Naive thymus-derived CD4-positive, alpha-beta T cell (primary cell): Measurements from ENCODE around the gene IL31. TPM values are rescaled to one million over a fixed set of nuclear protein-coding genes. Genes with fewer than 3 reads are reported as not detected.

Source experiments
- ATAC-seq: fragments of 150-1000 bp; cut with Tn5 transposase; 2 replicates; pipeline ENCODE4 v1.10.0; 2021; ENCODE audit warnings: mild to moderate bottlenecking, moderate library complexity
- CTCF ChIA-PET: fragments of 350-600 bp; sonication (Branson Sonifier 250); formaldehyde crosslinking; loops from one replicate; lab custom pipeline; 2021; ENCODE audit warnings: antibody characterized with exemption; lab: Charles Lee
- POLR2A ChIA-PET: fragments of 350-600 bp; sonication (Branson Sonifier 250); formaldehyde crosslinking; loops from one replicate; lab custom pipeline; 2021; ENCODE audit warnings: antibody characterized with exemption, inconsistent platforms; lab: Charles Lee
- DNase-seq, 9 donors: peaks; one replicate each; pipeline versions ENCODE4 v3.0.0 to v3.0.0-alpha.2; 2020 to 2022; ENCODE audit warnings: mixed read lengths in 1 of 9
- H3K27ac ChIP-seq: one replicate; pipeline ENCODE4 v1.7.0; 2013; ENCODE audit warnings: mild to moderate bottlenecking, low read depth, low read length, moderate library complexity
- H3K27me3 ChIP-seq, 2 donors: one replicate each; pipeline ENCODE4 v1.7.0; 2013; ENCODE audit warnings: low read length in 2 of 2, mild to moderate bottlenecking in 2 of 2, moderate library complexity in 2 of 2; ENCODE audit not compliant: control insufficient read depth in 2 of 2, insufficient read depth in 2 of 2
- H3K36me3 ChIP-seq, 3 experiments: 1 replicate in 2 of 3; 2 replicates in 1 of 3; pipeline ENCODE4 v1.7.0; 2013; ENCODE audit warnings: low read length in 3 of 3, mild to moderate bottlenecking in 3 of 3, moderate library complexity in 1 of 3; ENCODE audit not compliant: insufficient read depth in 3 of 3, control insufficient read depth in 2 of 3
- H3K4me1 ChIP-seq, 2 donors: one replicate each; pipeline ENCODE4 v1.7.0; 2013; ENCODE audit warnings: low read length in 2 of 2, mild to moderate bottlenecking in 2 of 2, moderate library complexity in 1 of 2; ENCODE audit not compliant: control insufficient read depth in 2 of 2, insufficient read depth in 2 of 2
- H3K4me3 ChIP-seq: 2 replicates; pipeline ENCODE4 v1.7.0; 2013; ENCODE audit warnings: mild to moderate bottlenecking, low read length
- H3K9me3 ChIP-seq, 3 experiments: 1 replicate in 2 of 3; 2 replicates in 1 of 3; pipeline ENCODE4 v1.7.0; 2013; ENCODE audit warnings: low read length in 3 of 3; ENCODE audit not compliant: control insufficient read depth in 2 of 3
- H3K27ac Mint-ChIP-seq, 9 donors: one replicate each; pipeline ENCODE4 v1.8.0; 2020 to 2022; ENCODE audit warnings: mixed read lengths in 9 of 9, mild to moderate bottlenecking in 8 of 9, moderate library complexity in 5 of 9, inconsistent platforms in 2 of 9
- H3K27me3 Mint-ChIP-seq, 5 donors: one replicate each; pipeline ENCODE4 v1.8.0; 2021 to 2022; ENCODE audit warnings: mixed read lengths in 5 of 5, mild to moderate bottlenecking in 1 of 5
- H3K36me3 Mint-ChIP-seq, 5 donors: one replicate each; pipeline ENCODE4 v1.8.0; 2020 to 2022; ENCODE audit warnings: mixed read lengths in 5 of 5, mild to moderate bottlenecking in 3 of 5, inconsistent platforms in 1 of 5
- H3K4me1 Mint-ChIP-seq, 7 donors: one replicate each; pipeline ENCODE4 v1.8.0; 2020 to 2022; ENCODE audit warnings: mixed read lengths in 7 of 7, mild to moderate bottlenecking in 3 of 7, inconsistent platforms in 1 of 7
- H3K4me3 Mint-ChIP-seq, 10 donors: one replicate each; pipeline ENCODE4 v1.8.0; 2020 to 2022; ENCODE audit warnings: mild to moderate bottlenecking in 10 of 10, mixed read lengths in 10 of 10, moderate library complexity in 6 of 10, inconsistent platforms in 2 of 10
- H3K9me3 Mint-ChIP-seq, 11 donors: one replicate each; pipeline ENCODE4 v1.8.0; 2020 to 2022; ENCODE audit warnings: mixed read lengths in 11 of 11, mild to moderate bottlenecking in 4 of 11, inconsistent platforms in 1 of 11, moderate library complexity in 1 of 11
- intact Hi-C, 2 donors: fragments of 100-400 bp; cut with micrococcal nuclease; formaldehyde crosslinking; loops; one replicate each; pipeline ENCODE4 v1.15.1; 2023
- polyA plus RNA-seq, 2 donors: library from polyadenylated mRNA; unstranded; fragments of 300-500 nt; fragmentation: Illumina TruSeq; gene quantifications; one replicate each; pipeline ENCODE4 v1.2.3, GENCODE V29; 2021
- total RNA-seq, 6 experiments: library from RNA in 5 of 6; stranded (reverse) in 5 of 6; gene quantifications; 1 replicate in 5 of 6; 2 replicates in 1 of 6; pipeline ENCODE4 v1.2.3 and lab custom pipeline; 2021 to 2026

IL31 gene
- total and polyA plus RNA-seq, 7 experiments from 2014 or later, result not detected

DNA sequence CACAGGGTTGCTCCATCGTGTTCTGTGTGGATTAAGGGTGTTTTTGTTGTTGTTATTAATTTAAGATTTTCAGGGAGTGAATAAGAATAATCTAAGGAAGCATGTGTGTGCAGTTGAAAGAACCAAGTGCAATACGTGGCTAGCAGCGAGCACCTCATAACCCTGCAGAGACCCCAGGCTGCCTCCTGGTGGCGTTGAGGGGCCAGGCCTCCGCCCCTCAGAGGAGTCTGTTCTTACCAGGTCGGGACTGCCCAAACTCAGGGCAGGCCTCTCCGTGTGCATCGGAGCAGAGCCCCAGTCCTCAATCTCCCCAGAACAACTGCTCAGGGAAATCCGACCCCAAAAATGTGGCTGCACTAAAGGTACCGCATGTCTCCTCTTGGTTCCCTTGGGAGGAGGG, 36.8 kb downstream of the IL31 start:
- Histone ChIP-seq H3K27me3 (no peaks in the 10 kb centered on the region), H3K27ac (no peak overlapping the region), H3K4me3 (no peak overlapping the region), H3K36me3 (peaks cover 0 to 89% (median 22%) of the 10 kb centered on the region in 3 experiments), H3K9me3 (no peaks in the 10 kb centered on the region), H3K4me1 (no peaks in the 10 kb centered on the region)
- Mint-ChIP-seq H3K36me3 (peaks cover 0 to 47% (median 6%) of the 10 kb centered on the region in 5 donors), H3K9me3 (peaks cover 0 to 3% (median 0%) of the 10 kb centered on the region in 11 donors), H3K4me1 (peaks cover 0 to 4% (median 0%) of the 10 kb centered on the region in 7 donors), H3K4me3 (no peak overlapping the region), H3K27ac (no peak overlapping the region), H3K27me3 (no peaks in the 10 kb centered on the region)
- intact Hi-C loops, result no loop called here
- ChIA-PET CTCF (no interaction called here), POLR2A (interaction anchor here (0.8 kb wide), 1 partner anchor 14 kb away, joined by 3 read pairs; no protein-coding TSS in a partner anchor)
- ATAC-seq (no peak), DNase-seq (no peak)

DNA sequence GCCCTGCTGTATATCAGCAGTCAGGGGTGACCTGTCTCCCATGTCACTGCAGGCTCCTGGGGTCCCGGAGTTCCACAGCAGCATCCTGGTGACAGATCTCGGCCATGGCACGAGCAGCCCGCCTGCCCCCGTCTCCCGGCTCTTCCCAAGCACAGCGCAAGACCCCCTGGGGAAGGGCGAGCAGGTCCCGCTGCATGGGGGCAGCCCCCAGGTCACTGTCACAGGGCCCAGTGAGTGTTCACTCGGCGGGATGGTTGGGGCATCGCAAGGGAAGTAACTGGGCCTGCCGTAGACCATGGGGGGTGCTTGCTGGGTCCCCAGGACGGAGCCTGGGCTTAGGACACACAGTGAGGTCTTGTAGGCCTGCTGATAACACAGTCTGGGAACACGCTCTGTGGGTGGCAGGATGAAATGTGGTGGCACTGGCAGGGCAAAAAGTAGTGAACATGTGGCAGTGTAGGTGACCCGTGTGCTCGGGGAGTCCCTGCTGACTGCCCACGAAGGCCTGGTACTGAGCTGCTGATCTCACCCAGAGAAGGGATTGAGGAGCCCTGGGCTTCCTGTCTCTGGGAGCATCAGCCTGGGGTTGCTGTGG, 38.5 kb downstream of the IL31 start:
- Mint-ChIP-seq H3K4me1 (peaks cover 0 to 4% (median 0%) of the 10 kb centered on the region in 7 donors), H3K4me3 (no peak overlapping the region), H3K27ac (peak overlapping the region in 1 of 9 donors; percentile 64), H3K27me3 (no peaks in the 10 kb centered on the region), H3K9me3 (peaks cover 0 to 3% (median 0%) of the 10 kb centered on the region in 11 donors), H3K36me3 (peaks cover 0 to 37% (median 0%) of the 10 kb centered on the region in 5 donors)
- H3K36me3 ChIP-seq, result peaks cover 0 to 87% (median 17%) of the 10 kb centered on the region in 3 experiments
- intact Hi-C loops, result no loop called here
- no peak for DNase-seq
- POLR2A ChIA-PET, result no interaction called here
- no peak for ATAC-seq
- no peak overlapping the region for H3K4me3 ChIP-seq
- no peaks in the 10 kb centered on the region for H3K9me3 ChIP-seq
- H3K27me3 ChIP-seq, result no peaks in the 10 kb centered on the region
- H3K4me1 ChIP-seq, result no peaks in the 10 kb centered on the region
- H3K27ac ChIP-seq, result no peak overlapping the region
- CTCF ChIA-PET, result interaction anchor here (0.7 kb wide), 1 partner anchor 37 kb away, joined by 3 read pairs; no protein-coding TSS in a partner anchor

DNA sequence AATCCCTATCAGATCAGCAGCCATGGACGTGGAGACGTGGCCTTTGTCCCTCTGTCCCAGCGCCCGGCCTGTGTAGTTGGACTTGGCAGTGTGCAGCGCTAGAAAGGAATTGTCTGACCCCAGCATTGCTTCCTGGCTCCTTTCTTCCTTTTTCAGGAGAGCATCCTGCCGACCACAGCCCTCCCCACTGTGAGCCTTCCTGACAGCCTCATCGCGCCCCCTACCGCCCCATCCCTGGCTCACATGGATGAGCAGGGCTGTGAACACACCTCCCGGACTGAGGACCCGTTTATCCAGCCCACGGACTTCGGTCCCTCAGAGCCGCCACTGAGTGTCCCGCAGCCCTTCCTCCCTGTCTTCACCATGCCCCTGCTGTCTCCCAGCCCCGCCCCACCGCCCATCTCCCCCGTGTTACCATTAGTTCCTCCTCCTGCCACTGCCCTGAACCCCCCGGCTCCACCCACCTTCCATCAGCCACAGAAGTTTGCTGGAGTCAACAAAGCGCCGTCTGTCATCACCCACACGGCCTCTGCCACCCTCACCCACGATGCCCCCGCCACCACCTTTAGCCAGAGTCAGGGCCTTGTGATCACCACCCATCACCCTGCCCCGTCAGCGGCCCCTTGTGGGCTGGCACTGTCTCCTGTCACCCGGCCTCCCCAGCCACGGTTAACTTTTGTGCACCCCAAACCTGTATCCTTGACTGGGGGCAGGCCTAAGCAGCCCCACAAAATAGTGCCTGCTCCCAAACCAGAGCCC, 40.6 kb downstream of the IL31 start:
- H3K27ac Mint-ChIP-seq, result peak overlapping the region in 1 of 9 donors; percentile 78
- Histone ChIP-seq H3K27ac (no peak overlapping the region), H3K4me1 (no peaks in the 10 kb centered on the region), H3K27me3 (no peaks in the 10 kb centered on the region), H3K4me3 (no peak overlapping the region), H3K36me3 (peaks cover 0 to 90% (median 30%) of the 10 kb centered on the region in 3 experiments), H3K9me3 (no peaks in the 10 kb centered on the region)
- peaks cover 0 to 42% (median 4%) of the 10 kb centered on the region in 5 donors for H3K36me3 Mint-ChIP-seq
- ChIA-PET POLR2A (no interaction called here), CTCF (interaction anchor here (0.7 to 1.6 kb wide), 2 partner anchors 10 to 1406 kb away, joined by 3 to 7 read pairs; no protein-coding TSS in a partner anchor)
- DNase-seq (no peak), ATAC-seq (no peak)
- H3K9me3 Mint-ChIP-seq, result peaks cover 0 to 3% (median 0%) of the 10 kb centered on the region in 11 donors
- no peak overlapping the region for H3K4me3 Mint-ChIP-seq
- H3K4me1 Mint-ChIP-seq, result peaks cover 0 to 4% (median 0%) of the 10 kb centered on the region in 7 donors
- intact Hi-C loops, result no loop called here
- no peaks in the 10 kb centered on the region for H3K27me3 Mint-ChIP-seq

DNA sequence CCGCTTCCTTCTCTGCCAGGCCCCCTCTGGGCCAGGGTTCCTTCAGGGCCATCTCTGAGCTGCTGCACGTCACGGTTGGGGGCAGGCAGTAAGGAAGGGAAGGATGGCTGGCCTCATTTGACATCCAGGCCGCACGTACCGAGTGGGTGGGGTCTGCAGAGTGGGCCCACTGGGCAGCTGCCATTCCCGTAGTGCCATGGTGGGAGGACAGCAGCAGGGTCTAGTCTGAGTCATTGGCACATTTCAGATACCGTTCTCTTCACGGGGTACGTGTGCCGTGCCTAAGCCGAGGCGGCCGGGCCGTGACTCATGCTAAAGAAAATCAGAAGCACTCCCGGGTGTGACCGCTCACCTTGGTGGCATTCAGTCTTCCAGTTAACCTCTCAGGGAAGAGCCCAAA, 43.9 kb downstream of the IL31 start:
- H3K36me3 Mint-ChIP-seq, result peaks cover 5 to 42% (median 8%) of the 10 kb centered on the region in 5 donors
- DNase-seq, result no peak
- CTCF ChIA-PET, result interaction anchor here (1.8 kb wide), 1 partner anchor 63 kb away, joined by 5 read pairs; no protein-coding TSS in a partner anchor
- Histone ChIP-seq H3K27me3 (no peaks in the 10 kb centered on the region), H3K4me3 (no peak overlapping the region), H3K27ac (no peak overlapping the region), H3K4me1 (no peaks in the 10 kb centered on the region), H3K9me3 (no peaks in the 10 kb centered on the region), H3K36me3 (peaks cover 0 to 82% (median 31%) of the 10 kb centered on the region in 3 experiments)
- peaks cover 3 to 14% (median 14%) of the 10 kb centered on the region in 7 donors for H3K4me1 Mint-ChIP-seq
- intact Hi-C loops, result loop anchor here in 1 of 2 donors (2.0 kb wide), 1 partner anchor 227 kb away; no protein-coding TSS in a partner anchor
- no peak for ATAC-seq
- H3K9me3 Mint-ChIP-seq, result peaks cover 0 to 3% (median 0%) of the 10 kb centered on the region in 11 donors
- POLR2A ChIA-PET, result no interaction called here
- H3K4me3 Mint-ChIP-seq, result no peak overlapping the region
- no peak overlapping the region for H3K27ac Mint-ChIP-seq
- no peaks in the 10 kb centered on the region for H3K27me3 Mint-ChIP-seq

DNA sequence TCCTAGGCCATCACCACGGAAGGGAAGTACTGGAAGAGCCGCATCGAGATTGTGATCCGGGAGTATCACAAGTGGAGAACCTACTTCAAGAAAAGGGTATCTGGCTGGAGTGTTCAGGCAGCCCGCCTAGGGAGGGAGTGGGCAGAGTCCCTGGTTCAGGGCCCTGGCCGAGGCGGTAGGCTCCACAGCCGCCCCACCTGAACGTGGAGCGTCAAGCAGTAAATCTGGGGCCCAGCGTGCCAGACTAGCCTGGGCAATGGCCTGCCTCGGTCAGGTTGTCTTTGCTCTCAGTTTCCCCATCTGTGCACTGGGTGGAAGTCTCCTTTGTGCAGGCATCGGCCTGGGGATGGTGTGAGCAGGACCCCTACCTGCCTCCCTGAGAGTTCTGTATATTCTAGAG, 44.9 kb downstream of the IL31 start:
- intact Hi-C loops, result no loop called here
- Mint-ChIP-seq H3K36me3 (peaks cover 5 to 37% (median 8%) of the 10 kb centered on the region in 5 donors), H3K9me3 (peaks cover 0 to 3% (median 0%) of the 10 kb centered on the region in 11 donors), H3K4me1 (peaks cover 3 to 17% (median 15%) of the 10 kb centered on the region in 7 donors), H3K4me3 (no peak overlapping the region), H3K27me3 (no peaks in the 10 kb centered on the region), H3K27ac (no peak overlapping the region)
- ChIA-PET CTCF (interaction anchor here (1.7 kb wide), 1 partner anchor 75 kb away, joined by 5 read pairs; no protein-coding TSS in a partner anchor), POLR2A (no interaction called here)
- H3K9me3 ChIP-seq, result no peaks in the 10 kb centered on the region
- no peak for DNase-seq
- H3K27me3 ChIP-seq, result no peaks in the 10 kb centered on the region
- ATAC-seq, result no peak
- H3K27ac ChIP-seq, result no peak overlapping the region
- no peaks in the 10 kb centered on the region for H3K4me1 ChIP-seq
- H3K36me3 ChIP-seq, result peaks cover 0 to 76% (median 30%) of the 10 kb centered on the region in 3 experiments
- H3K4me3 ChIP-seq, result no peak overlapping the region

DNA sequence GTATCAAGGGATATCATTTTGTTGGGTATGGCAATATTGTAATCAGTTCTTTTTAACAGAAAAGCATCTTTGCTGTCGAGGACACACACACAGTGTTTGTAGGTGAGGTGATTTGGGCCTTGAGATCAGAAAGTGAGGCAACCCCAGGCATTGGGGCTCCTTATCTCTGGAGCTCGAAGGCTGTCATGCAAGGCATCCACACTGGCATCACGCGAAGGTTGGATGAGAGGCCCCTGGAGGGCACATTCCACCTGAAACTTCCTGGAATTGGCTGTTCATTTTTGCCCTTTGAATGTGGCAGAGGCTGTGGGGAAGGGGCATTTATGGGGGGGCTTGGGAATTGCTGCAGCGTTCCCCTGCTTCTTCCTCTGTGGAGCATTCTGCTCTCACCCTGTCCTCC, 45.5 kb downstream of the IL31 start:
- H3K4me3 ChIP-seq, result no peak overlapping the region
- Mint-ChIP-seq H3K27ac (peak overlapping the region in 1 of 9 donors; percentile 33), H3K27me3 (no peaks in the 10 kb centered on the region), H3K9me3 (peaks cover 0 to under 1% (median 0%) of the 10 kb centered on the region in 11 donors), H3K4me1 (peaks cover 6 to 20% (median 19%) of the 10 kb centered on the region in 7 donors), H3K36me3 (peaks cover 5 to 31% (median 8%) of the 10 kb centered on the region in 5 donors), H3K4me3 (no peak overlapping the region)
- H3K4me1 ChIP-seq, result peaks cover 0 to under 1% of the 10 kb centered on the region in 2 donors
- H3K9me3 ChIP-seq, result no peaks in the 10 kb centered on the region
- H3K36me3 ChIP-seq, result peaks cover 0 to 70% (median 30%) of the 10 kb centered on the region in 3 experiments
- no peaks in the 10 kb centered on the region for H3K27me3 ChIP-seq
- DNase-seq (no peak), ATAC-seq (no peak)
- H3K27ac ChIP-seq, result no peak overlapping the region
- ChIA-PET POLR2A (no interaction called here), CTCF (interaction anchor here (1.7 kb wide), 1 partner anchor 74 kb away, joined by 5 read pairs; no protein-coding TSS in a partner anchor)
- intact Hi-C loops, result no loop called here
